ENCODE results near the gene KCNA4.
"Not testable (repeated sequence)": the region's sequence is repeated elsewhere in the genome, so short reads cannot be mapped to it uniquely, and the experiment has no call there.

Gene KCNA4

DNA sequence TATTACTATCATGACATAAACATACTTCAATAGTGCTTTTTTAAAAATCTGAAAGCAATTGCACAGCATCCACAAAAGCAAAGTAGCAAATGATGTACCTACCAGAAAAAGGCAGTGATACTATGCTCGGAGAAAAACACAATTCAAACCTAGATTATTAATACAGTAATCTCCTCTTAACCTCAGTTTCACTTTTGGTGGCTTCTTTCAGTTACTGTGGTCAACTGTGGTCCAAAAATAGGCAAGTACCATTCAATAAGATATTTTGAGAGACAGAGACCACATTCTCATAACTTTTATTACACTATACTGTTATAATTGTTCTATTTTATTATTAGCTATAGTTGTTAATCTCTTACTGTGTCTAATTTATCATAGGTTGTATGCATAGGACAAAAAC, 20.8 kb downstream of the KCNA4 start:
- DNase-seq, result no peak

DNA sequence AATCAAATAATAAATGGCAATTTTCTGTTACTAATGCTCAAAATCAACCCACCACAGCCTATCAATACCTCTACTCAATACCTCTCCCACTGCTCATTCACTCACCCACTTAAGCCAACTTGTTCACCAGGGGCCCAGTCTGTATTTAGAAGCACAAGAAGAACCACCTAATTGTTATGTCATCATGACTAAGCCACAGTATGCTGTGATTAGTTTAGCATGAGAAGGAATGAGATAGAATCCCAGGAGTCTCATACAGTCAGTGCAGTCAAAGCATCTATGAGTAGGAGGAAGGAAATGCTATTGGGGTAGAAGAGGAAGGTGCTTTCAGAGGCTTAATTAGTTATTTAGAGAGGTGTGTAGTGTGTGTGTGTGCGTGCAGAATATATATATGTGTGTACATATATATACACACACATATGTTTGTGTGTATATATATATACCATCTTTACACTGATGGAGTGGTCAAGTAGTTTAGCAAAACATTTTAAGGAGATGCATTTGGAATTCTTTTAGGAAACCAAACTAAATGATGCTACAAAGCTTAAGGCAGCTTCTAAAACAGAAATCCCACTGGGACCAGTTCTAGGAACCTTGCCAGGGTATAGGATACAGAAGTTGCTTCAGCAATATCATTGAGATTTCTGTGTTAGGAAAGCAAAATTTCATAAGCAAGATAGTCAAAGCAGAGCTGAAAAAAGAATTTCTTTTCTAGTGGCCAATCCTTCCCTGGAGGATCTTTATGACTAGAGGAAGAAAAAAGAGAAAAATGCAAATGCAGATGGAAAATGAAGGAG, 27.5 kb downstream of the KCNA4 start:
- no peak for DNase-seq

DNA sequence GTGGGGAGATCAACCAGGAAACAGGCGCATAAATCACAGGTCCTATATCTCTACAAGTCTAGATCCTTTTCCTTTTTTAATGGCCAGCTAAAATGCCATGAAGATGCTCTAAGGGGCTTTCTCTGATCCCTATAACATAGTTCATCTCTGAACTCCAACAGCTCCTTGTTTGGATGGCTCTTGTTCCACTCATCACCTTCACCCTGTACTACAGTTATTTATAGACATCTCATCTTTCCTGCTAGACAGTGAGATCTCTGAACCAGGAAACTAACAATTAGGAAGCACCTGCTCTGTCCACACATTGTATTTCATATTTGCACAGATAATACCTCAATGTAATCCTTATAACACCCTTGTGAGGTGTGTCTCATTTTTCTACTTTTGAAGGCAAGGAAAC, 31.6 kb downstream of the KCNA4 start:
- no peak for DNase-seq

DNA sequence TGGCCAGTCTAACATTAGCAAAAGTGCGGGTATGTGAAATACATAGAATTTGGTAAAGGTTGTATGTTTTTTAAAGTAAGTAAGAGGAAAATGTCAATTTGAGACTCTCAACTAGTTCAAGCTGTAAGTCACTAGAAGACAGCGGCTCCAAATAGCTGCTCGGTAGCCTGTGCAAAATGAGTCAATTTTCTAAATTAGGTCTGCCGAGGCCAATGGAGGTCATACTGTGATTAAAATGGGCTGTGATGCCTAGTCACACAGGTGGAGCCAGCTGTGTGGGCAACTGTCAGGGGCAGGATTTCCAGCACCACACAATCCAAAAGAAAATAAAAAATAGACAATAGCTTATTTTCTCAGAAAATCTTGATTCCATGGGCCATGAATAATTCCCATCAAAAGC, 32.3 kb downstream of the KCNA4 start:
- DNase-seq, result no peak

DNA sequence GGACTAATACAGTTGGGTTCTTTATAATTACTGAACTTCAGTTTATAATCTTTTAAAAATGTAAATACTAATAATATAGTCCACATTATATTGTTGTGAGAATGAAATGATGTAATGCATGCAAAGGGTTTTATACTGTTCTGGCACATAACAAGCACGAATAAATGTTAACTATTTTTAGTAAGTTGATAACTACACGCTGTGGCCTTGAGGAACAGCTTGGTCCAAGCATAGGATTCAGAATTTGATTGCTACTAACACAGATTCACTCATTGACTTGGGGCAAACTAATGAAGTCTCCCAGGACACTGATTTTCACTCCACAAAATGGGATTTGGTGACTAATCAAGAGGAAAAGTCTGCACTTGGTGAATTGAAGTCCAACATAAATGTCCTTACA, 38.3 kb downstream of the KCNA4 start:
- DNase-seq, result no peak

DNA sequence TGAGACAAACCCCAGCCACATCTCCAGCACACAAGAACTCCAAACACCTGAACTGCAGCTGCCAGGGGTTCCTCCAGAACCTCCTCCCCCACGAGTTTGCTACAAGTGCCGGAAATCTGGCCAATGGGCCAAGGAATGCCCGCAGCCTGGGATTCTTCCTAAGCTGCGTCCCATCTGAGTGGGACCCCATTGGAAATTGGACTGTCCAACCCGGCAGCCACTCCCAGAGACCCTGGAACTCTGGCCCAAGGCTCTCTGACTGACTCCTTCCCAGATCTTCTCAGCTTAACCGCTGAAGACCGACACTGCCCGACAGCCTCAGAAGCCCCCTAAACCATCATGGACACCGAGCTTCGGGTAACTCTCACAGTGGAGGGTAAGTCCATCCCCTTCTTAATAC, 41.2 kb downstream of the KCNA4 start:
- not testable (repeated sequence) for DNase-seq

DNA sequence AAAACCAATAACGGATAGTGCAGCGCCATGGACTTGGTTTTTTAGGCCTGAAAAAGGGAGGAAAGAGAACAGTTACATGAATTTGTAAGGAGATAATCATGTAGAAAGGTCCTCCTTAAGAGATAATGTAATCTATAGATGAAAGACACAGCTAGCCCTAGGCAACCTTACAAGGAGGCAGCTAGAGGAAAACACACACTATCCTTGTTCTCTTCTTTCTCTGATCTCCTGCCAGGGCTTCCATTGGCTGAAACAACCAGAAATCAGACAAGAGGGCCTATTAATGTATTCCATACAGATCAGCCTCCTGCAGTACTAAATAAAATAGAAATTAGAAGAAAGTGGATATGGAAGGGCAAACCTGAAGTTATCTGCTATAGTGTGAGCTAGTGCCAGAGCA, 53.0 kb downstream of the KCNA4 start:
- no peak for DNase-seq

DNA sequence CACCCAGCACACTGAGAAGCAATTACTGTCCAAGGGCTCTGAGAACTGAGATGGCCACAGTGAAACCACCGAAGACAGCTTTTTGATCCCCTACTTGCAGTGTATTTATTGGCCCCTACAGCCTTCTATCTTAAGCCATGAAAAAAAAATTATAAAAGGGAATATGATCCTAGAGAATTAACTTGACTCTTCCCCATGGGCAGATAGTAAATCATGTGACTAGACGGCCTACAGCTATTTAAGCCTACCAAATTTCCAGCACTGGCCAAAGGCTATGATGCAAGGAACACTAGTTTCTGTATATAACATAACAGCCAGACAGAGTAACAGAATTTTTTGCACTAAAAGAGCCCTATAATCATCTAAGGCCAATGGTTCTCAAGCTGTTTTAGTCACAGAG, 53.8 kb downstream of the KCNA4 start:
- no peak for DNase-seq

DNA sequence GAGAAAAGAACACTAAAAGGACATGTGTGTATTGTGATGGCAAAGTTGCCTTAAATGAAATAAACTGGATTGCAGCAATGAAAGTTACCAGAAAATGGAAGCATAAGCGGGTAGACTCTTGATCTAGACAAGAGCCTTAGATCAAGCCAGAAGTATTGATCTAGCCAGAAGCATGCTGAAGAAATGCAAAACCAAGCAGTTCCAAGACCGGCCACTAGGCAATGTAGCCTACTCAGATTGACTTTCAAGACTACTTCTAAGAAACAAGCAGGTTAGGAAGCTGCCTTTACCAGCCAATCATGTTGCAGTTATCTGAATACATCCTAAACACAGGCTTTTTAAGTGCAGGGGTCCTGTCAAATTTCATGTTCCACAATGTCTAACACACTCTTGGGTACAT, 54.6 kb downstream of the KCNA4 start:
- no peak for DNase-seq
